Measurements from ENCODE around the gene IER3. TPM values are rescaled to one million over a fixed set of nuclear protein-coding genes. Genes with fewer than 3 reads are reported as not detected.

The IER3 gene
- total and polyA plus RNA-seq, 9 of the 15 experiments (the other 6 are each of a cell fraction or from before 2014, with no cell fraction given), result 1.5 to 30.0 (median 11.5) TPM

DNA sequence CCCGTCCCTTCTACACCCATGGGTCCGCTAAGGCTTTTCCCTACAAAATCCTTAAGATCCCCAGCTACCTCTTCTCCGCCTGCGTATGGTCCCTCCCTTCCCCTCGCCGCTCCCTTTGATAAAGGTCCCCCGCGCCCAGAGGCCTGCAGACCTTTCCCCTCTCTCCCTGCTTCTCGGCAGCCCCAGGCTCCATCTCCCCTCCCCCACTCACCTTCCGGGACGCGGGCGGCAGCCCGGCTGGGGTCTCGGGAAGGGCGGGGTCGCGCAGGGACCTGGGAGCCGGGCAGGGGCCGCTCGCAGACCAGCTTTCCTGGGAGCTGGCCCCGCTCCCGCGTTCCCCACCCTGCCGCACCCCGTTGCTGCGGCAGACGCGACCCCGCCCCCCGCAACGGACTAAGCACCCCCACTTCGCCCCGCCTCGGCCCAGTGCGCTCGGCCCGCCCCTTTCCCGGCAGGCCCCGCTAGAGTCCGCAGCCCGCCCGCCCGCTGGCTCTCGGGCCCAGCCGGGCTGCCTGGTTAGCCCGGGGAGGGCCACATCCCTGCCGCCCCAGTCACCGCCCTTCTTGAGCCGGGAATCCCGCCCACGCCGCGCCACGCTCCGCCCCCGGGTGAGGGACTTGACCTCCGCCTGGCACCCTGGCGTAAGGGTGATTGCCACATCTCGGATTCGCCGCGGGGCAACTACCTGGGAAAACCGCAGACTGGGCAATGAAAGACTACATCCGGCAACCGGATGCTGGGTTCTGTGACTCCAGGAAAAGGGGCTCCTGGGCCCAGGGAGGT is 1.8 kb downstream of the IER3 start, which contains the start of gene FLOT1 (continued):
- peak; percentile 57; the same call in 1 of the 2 replicates for TF ChIP-seq JUND (IDR thresholded peaks at IDR 0.05; ENCODE audit: borderline replicate concordance, low read depth, low read length)
- no peak; the same call in 2 of the 3 replicates for TF ChIP-seq JUND (tag; IDR thresholded peaks at IDR 0.05; ENCODE audit: borderline replicate concordance, low read depth, low read length)
- TF ChIP-seq ADNP (tag; IDR thresholded peaks at IDR 0.05), result no peak
- TF ChIP-seq PTBP1 (IDR thresholded peaks at IDR 0.05; ENCODE audit: low read depth, low read length), result 0 out of 2 replicates have a peak, but pooled peaks have one; percentile 48
- TF ChIP-seq ZFX (CRISPR knock-in tag; IDR thresholded peaks at IDR 0.05), result peak; percentile 82
- TF ChIP-seq ZNF408 (CRISPR knock-in tag; IDR thresholded peaks at IDR 0.05; ENCODE audit: low read depth), result no peak
- TF ChIP-seq LCOR (CRISPR knock-in tag; IDR thresholded peaks at IDR 0.05), result peak; percentile 55
- TF ChIP-seq, protein P1, sequence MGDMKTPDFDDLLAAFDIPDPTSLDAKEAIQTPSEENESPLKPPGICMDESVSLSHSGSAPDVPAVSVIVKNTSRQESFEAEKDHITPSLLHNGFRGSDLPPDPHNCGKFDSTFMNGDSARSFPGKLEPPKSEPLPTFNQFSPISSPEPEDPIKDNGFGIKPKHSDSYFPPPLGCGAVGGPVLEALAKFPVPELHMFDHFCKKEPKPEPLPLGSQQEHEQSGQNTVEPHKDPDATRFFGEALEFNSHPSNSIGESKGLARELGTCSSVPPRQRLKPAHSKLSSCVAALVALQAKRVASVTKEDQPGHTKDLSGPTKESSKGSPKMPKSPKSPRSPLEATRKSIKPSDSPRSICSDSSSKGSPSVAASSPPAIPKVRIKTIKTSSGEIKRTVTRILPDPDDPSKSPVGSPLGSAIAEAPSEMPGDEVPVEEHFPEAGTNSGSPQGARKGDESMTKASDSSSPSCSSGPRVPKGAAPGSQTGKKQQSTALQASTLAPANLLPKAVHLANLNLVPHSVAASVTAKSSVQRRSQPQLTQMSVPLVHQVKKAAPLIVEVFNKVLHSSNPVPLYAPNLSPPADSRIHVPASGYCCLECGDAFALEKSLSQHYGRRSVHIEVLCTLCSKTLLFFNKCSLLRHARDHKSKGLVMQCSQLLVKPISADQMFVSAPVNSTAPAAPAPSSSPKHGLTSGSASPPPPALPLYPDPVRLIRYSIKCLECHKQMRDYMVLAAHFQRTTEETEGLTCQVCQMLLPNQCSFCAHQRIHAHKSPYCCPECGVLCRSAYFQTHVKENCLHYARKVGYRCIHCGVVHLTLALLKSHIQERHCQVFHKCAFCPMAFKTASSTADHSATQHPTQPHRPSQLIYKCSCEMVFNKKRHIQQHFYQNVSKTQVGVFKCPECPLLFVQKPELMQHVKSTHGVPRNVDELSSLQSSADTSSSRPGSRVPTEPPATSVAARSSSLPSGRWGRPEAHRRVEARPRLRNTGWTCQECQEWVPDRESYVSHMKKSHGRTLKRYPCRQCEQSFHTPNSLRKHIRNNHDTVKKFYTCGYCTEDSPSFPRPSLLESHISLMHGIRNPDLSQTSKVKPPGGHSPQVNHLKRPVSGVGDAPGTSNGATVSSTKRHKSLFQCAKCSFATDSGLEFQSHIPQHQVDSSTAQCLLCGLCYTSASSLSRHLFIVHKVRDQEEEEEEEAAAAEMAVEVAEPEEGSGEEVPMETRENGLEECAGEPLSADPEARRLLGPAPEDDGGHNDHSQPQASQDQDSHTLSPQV (IDR thresholded peaks at IDR 0.05), result peak; percentile 81
- no peak for TF ChIP-seq XRCC3 (IDR thresholded peaks at IDR 0.05)
- TF ChIP-seq ZNF143 (CRISPR knock-in tag; IDR thresholded peaks at IDR 0.05), result no peak
- 0 out of 2 replicates have a peak, but pooled peaks have one; percentile 4 for TF ChIP-seq ZEB2 (IDR thresholded peaks at IDR 0.05)
- TF ChIP-seq, protein P2, sequence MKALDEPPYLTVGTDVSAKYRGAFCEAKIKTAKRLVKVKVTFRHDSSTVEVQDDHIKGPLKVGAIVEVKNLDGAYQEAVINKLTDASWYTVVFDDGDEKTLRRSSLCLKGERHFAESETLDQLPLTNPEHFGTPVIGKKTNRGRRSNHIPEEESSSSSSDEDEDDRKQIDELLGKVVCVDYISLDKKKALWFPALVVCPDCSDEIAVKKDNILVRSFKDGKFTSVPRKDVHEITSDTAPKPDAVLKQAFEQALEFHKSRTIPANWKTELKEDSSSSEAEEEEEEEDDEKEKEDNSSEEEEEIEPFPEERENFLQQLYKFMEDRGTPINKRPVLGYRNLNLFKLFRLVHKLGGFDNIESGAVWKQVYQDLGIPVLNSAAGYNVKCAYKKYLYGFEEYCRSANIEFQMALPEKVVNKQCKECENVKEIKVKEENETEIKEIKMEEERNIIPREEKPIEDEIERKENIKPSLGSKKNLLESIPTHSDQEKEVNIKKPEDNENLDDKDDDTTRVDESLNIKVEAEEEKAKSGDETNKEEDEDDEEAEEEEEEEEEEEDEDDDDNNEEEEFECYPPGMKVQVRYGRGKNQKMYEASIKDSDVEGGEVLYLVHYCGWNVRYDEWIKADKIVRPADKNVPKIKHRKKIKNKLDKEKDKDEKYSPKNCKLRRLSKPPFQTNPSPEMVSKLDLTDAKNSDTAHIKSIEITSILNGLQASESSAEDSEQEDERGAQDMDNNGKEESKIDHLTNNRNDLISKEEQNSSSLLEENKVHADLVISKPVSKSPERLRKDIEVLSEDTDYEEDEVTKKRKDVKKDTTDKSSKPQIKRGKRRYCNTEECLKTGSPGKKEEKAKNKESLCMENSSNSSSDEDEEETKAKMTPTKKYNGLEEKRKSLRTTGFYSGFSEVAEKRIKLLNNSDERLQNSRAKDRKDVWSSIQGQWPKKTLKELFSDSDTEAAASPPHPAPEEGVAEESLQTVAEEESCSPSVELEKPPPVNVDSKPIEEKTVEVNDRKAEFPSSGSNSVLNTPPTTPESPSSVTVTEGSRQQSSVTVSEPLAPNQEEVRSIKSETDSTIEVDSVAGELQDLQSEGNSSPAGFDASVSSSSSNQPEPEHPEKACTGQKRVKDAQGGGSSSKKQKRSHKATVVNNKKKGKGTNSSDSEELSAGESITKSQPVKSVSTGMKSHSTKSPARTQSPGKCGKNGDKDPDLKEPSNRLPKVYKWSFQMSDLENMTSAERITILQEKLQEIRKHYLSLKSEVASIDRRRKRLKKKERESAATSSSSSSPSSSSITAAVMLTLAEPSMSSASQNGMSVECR (CRISPR knock-in tag; IDR thresholded peaks at IDR 0.05), result peak; percentile 46
- TF ChIP-seq, protein P3, sequence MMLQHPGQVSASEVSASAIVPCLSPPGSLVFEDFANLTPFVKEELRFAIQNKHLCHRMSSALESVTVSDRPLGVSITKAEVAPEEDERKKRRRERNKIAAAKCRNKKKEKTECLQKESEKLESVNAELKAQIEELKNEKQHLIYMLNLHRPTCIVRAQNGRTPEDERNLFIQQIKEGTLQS (IDR thresholded peaks at IDR 0.05), result peak; percentile 41
- TF ChIP-seq, protein P3 (CRISPR knock-in tag; conservative IDR thresholded peaks at IDR 0.05), result peak; percentile 75; the same call in 1 of the 2 replicates
- TF ChIP-seq HDAC2 (IDR thresholded peaks at IDR 0.05), result peak; percentile 11
- peak; percentile 89; the same call in 1 of the 2 replicates for TF ChIP-seq PHF8 (IDR thresholded peaks at IDR 0.05; ENCODE audit: borderline replicate concordance, low read length)
- peak; percentile 22; the same call in 1 of the 2 replicates for TF ChIP-seq NBN (IDR thresholded peaks at IDR 0.05; ENCODE audit: low read depth)
- TF ChIP-seq XRCC5 (IDR thresholded peaks at IDR 0.05; ENCODE audit: low read depth, low read length), result no peak
- TF ChIP-seq RFX7 (CRISPR knock-in tag; IDR thresholded peaks at IDR 0.05), result peak; percentile 58; the same call in 1 of the 2 replicates
